C4-2B (cell line): ENCODE data around the gene TJP3.
"Not testable (repeated sequence)": the region's sequence is repeated elsewhere in the genome, so short reads cannot be mapped to it uniquely, and the experiment has no call there.

Source experiments
- H3K27ac ChIP-seq: fragments of 450-650 bp; 2 replicates; pipeline ENCODE4 v1.5.1; 2017
- CTCF ChIP-seq: fragments of 450-650 bp; conservative IDR thresholded peaks from 2 replicates; pipeline ENCODE4 v1.5.1; 2017; ENCODE audit warnings: mild to moderate bottlenecking
- ZFX ChIP-seq: fragments of 450-650 bp; IDR thresholded peaks from 2 replicates; pipeline ENCODE4 v1.6.1; 2017

Gene TJP3

GRCh38 chr19:3759482-3760254 lies 51.5 kb downstream of the TJP3 start:
- H3K27ac ChIP-seq: no peak overlapping the region

DNA sequence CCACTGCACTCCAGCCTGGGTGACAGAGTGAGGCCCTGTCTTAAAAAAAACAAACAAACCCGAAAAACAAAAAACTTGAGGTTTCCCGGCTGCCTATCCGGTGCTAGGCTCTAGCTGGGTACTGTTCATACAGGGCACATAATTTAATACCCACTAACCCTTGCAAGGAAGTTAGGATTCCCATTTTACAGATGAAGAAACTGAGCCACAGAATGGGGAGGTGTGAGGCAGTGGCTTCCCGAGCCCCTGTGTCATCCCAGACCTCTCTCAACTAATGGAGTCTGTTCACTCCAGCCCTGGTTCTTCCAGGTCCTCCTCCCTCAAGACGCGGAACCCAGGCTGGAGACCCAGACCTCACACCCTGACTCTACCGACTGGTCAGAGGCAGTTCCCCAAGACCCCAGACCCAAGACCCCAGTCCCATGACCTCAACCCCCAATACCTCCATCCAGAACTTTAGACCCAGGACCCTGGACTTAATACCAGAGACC lies 52.7 kb downstream of the TJP3 start:
- no peak for TF ChIP-seq CTCF
- TF ChIP-seq ZFX: no peak
- peak overlapping the region; percentile 79 for H3K27ac ChIP-seq

More at GRCh38 chr19:3759482-3760254, 51.5 kb downstream of the TJP3 start:
- TF ChIP-seq CTCF (no peak), ZFX (no peak)

DNA sequence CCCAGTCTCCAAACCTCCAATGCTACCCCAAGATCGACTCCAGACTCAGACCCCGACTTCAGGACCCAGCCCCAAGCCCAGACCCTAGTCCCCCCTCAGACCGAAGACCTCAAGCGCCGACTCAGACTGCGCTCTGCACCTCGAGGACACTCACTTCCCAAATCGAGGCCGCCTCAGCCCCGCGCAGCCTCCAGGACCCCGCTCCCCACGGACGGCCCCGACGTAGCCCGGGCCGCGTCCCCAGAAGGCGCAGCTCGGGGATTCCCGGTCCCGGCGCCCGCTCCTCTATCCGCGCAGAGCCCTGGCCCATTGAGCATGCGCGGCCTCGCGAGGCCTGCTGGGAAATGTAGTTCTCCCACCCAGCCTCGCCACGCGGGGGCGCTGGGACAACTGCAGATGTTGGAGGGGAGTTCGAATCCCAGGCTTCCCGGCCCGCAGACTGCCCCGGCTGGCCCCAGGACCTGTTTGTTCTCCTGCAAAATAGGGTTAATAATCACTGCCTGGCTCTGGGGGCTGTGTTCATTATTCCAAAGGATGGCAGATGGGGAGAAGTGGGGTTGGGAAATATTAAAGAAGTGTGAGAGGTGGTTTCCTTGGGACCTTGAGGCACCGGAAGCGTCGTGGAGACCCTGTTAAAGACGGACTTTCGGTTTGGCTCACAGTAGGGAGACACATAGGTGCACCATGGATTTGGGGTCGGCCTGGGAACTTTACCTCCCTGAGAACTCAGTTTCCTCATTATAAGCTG lies 53.4 kb downstream of the TJP3 start, which contains the start of gene APBA3:
TSS of gene APBA3 (minus strand) at position 311 of the 748 bp plus-strand sequence. CDS start 1,428 bp downstream, outside the sequence.
- H3K27ac ChIP-seq: peak within 1 kb of the TSS; percentile 95
- TF ChIP-seq CTCF: peak; percentile 88
- no peak for TF ChIP-seq ZFX

- H3K27ac ChIP-seq: peak overlapping the region; percentile 95
- no peak for TF ChIP-seq ZFX
- TF ChIP-seq CTCF: no peak
These were observed 53.9 kb downstream of the TJP3 start for GRCh38 chr19:3762130-3762473.

- H3K27ac ChIP-seq: peak within 1 kb of the TSS; percentile 95
- no peak for TF ChIP-seq ZFX
- TF ChIP-seq CTCF: no peak
These were observed 54.6 kb downstream of the TJP3 start, which contains the start of gene MRPL54 for GRCh38 chr19:3762501-3763459. Gene MRPL54, plus strand, starts transcription at chr19:3762682. Its CDS starts 19 bp downstream, at chr19:3762701.

DNA sequence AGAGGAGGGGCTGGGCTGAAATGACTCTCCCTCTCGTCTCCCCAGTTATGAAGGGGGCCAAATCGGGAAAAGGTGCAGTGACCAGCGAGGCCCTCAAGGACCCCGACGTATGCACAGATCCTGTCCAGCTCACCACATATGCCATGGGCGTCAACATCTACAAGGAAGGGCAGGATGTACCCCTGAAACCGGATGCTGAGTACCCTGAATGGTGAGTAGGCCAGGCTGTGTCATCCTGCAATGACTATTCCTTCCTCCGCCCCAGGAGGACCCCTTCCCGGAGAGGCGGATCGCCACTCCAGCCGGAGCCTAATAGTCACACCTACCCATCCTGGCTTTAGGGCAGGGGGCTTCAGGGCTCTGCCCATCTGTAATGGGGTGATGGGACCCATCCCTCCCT lies 56.9 kb downstream of the TJP3 start:
- H3K27ac ChIP-seq: no peak overlapping the region
- no peak for TF ChIP-seq CTCF
- no peak for TF ChIP-seq ZFX

DNA sequence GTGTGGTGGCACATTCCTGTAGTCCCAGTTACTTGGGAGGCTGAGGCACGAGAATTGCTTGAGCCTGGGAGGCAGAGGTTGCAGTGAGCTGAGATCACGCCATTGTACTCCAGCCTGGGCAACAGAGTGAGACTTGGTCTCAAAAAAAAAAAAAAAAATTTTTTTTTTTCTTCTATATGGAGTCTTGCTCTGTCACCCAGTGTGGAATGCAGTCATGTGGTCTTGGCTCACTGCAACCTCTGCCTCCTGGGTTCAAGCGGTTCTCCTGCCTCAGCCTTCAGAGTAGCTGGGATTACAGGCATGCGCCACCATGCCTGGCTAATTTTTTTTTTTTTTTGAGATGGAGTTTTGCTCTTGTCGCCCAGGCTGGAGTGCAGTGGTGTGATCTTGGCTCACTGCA lies 57.6 kb downstream of the TJP3 start:
- H3K27ac ChIP-seq: not testable (repeated sequence)
